Upper lobe of left lung (tissue), 4 donors: ENCODE results near the gene TBC1D8.

Experiments
- CTCF ChIP-seq, 6 experiments: fragments of 450-650 bp in 4 of 6; fragments of 200-600 bp in 2 of 6; sonication (generic) in 2 of 6; IDR thresholded peaks; one replicate each; pipeline ENCODE4 v1.5.1; 2016 to 2019; ENCODE audit warnings: antibody characterized with exemption in 6 of 6
- EP300 ChIP-seq, 4 donors: sonication (generic); formaldehyde crosslinking; IDR thresholded peaks; one replicate each; pipeline ENCODE4 v1.5.1; 2017; ENCODE audit warnings: antibody characterized with exemption in 4 of 4, control low read depth in 2 of 4
- POLR2A ChIP-seq, 4 donors: fragments of 450-650 bp; IDR thresholded peaks; one replicate each; pipeline ENCODE4 v1.5.1; 2016 to 2017; ENCODE audit warnings: antibody characterized with exemption in 4 of 4, mild to moderate bottlenecking in 2 of 4
- POLR2AphosphoS5 ChIP-seq, 2 donors: sonication (generic); formaldehyde crosslinking; IDR thresholded peaks; one replicate each; pipeline ENCODE4 v1.5.1; 2017; ENCODE audit warnings: antibody characterized with exemption in 2 of 2

DNA sequence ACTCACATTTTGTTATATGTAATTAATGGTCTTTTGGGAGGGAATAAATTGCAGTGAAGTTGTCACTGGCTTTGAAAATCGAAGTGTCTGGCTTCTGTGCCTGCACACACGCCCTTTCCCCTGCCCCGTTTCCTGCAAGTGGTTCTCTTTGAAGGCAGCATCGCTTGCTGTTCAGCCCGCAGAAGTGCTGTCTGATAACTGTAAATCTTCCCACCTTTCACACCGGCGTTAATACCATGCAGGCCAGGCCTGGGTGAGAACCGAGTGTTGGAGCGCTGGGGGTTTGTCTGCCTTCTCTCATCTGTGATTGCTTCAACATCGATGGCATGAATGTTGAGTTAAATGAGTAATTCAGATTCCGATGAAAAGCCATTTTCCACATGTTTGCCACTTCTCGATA is 187.0 kb downstream of the TBC1D8 start:
- TF ChIP-seq CTCF (IDR thresholded peaks at IDR 0.05), result no peak
- no peak for TF ChIP-seq EP300 (IDR thresholded peaks at IDR 0.05)
- TF ChIP-seq POLR2AphosphoS5 (IDR thresholded peaks at IDR 0.05), result no peak
- TF ChIP-seq POLR2A (IDR thresholded peaks at IDR 0.05), result no peak
